DND-41 (cell line): Measurements from ENCODE around the gene CMYA5.

ENCODE experiments used
- ATAC-seq: fragments of 200-7000 bp; cut with Tn5 transposase; 3 replicates; pipeline ENCODE4 v1.9.1; 2021; ENCODE audit warnings: low read depth; ENCODE audit not compliant: insufficient read depth
- DNase-seq: peaks from one replicate; pipeline ENCODE4 v3.0.0-alpha.2; 2020
- H2AFZ ChIP-seq: 2 replicates; pipeline ENCODE4 v1.6.0; 2012; ENCODE audit warnings: low read depth, low read length
- H3K27ac ChIP-seq: 2 replicates; pipeline ENCODE4 v1.5.1; 2012; ENCODE audit warnings: low read length, inconsistent platforms
- H3K27me3 ChIP-seq: fragments of 200-600 bp; sonication (generic); 2 replicates; pipeline ENCODE4 v1.6.0; 2012; ENCODE audit warnings: low read length, mild to moderate bottlenecking, inconsistent platforms; ENCODE audit not compliant: insufficient read depth, poor library complexity
- H3K36me3 ChIP-seq: 2 replicates; pipeline ENCODE4 v1.5.1; 2012; ENCODE audit warnings: low read length, inconsistent platforms; ENCODE audit not compliant: insufficient read depth
- H3K4me1 ChIP-seq: 2 replicates; pipeline ENCODE4 v1.5.1; 2012; ENCODE audit warnings: mild to moderate bottlenecking, low read length; ENCODE audit not compliant: insufficient read depth
- H3K4me2 ChIP-seq: 2 replicates; pipeline ENCODE4 v1.6.0; 2012; ENCODE audit warnings: mild to moderate bottlenecking, moderate library complexity, low read length, inconsistent platforms; ENCODE audit not compliant: insufficient read depth
- H3K4me3 ChIP-seq, 2 experiments: fragments of 200-600 bp in 1 of 2; shearing (Covaris generic) in 1 of 2; 2 replicates each; pipeline ENCODE4 v1.5.1; 2012 to 2016; ENCODE audit warnings: inconsistent platforms in 2 of 2, low read length in 2 of 2, mild to moderate bottlenecking in 2 of 2, low read depth in 1 of 2, moderate library complexity in 1 of 2
- H3K79me2 ChIP-seq: 2 replicates; pipeline ENCODE4 v1.6.0; 2012; ENCODE audit warnings: low read length, inconsistent platforms; ENCODE audit not compliant: insufficient read depth
- H3K9ac ChIP-seq: 2 replicates; pipeline ENCODE4 v1.6.0; 2012; ENCODE audit warnings: low read depth, mild to moderate bottlenecking, inconsistent platforms, low read length, moderate library complexity
- H3K9me3 ChIP-seq: 2 replicates; pipeline ENCODE4 v1.5.1; 2012; ENCODE audit warnings: low read length, moderate library complexity, mild to moderate bottlenecking, inconsistent platforms; ENCODE audit not compliant: insufficient read depth, severe bottlenecking
- H4K20me1 ChIP-seq: 2 replicates; pipeline ENCODE4 v1.6.0; 2012; ENCODE audit warnings: low read length; ENCODE audit not compliant: insufficient read depth
- EZH2 ChIP-seq: IDR thresholded peaks from 3 replicates; pipeline ENCODE4 v1.6.1; 2012; ENCODE audit warnings: borderline replicate concordance, low read depth, mild to moderate bottlenecking, moderate library complexity, low read length, inconsistent platforms; ENCODE audit not compliant: severe bottlenecking
- TF ChIP-seq, protein P1 (sequence below): IDR thresholded peaks from 2 replicates; pipeline ENCODE4 v1.5.1; 2012; ENCODE audit warnings: borderline replicate concordance, low read length, moderate library complexity, mild to moderate bottlenecking; ENCODE audit not compliant: poor library complexity, severe bottlenecking; ENCODE audit errors: extremely low read depth

The CMYA5 gene

DNA sequence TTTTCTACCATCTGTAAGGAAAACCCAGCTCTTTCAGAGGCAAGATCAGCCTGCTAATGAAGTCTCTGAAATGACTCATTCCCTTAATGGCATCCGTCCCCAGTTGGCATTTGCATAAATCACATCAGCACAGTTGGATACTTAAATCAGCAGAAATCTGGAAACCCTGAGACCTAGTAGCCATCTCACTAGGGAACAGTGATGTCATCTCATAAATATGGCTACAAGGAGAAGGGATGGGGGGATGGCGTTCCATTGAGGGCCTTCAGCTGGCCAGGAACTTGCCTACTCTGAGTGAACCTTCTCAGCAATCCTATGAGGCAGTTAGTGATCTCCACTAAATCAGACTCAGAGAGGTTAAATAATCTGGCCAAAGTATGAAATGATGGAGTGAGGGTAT, 81.8 kb downstream of the CMYA5 start:
- ATAC-seq, result no peak
- H3K27ac ChIP-seq, result no peak overlapping the region
- TF ChIP-seq EZH2, result no peak
- TF ChIP-seq, protein P1, sequence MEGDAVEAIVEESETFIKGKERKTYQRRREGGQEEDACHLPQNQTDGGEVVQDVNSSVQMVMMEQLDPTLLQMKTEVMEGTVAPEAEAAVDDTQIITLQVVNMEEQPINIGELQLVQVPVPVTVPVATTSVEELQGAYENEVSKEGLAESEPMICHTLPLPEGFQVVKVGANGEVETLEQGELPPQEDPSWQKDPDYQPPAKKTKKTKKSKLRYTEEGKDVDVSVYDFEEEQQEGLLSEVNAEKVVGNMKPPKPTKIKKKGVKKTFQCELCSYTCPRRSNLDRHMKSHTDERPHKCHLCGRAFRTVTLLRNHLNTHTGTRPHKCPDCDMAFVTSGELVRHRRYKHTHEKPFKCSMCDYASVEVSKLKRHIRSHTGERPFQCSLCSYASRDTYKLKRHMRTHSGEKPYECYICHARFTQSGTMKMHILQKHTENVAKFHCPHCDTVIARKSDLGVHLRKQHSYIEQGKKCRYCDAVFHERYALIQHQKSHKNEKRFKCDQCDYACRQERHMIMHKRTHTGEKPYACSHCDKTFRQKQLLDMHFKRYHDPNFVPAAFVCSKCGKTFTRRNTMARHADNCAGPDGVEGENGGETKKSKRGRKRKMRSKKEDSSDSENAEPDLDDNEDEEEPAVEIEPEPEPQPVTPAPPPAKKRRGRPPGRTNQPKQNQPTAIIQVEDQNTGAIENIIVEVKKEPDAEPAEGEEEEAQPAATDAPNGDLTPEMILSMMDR, result no peak
- no peaks in the 10 kb centered on the region for H3K4me1 ChIP-seq
- no peaks in the 10 kb centered on the region for H4K20me1 ChIP-seq
- DNase-seq, result no peak
- H3K36me3 ChIP-seq, result no peaks in the 10 kb centered on the region
- H3K9me3 ChIP-seq, result no peaks in the 10 kb centered on the region
- no peak overlapping the region for H3K9ac ChIP-seq
- no peaks in the 10 kb centered on the region for H3K27me3 ChIP-seq
- H3K79me2 ChIP-seq, result no peaks in the 10 kb centered on the region
- H3K4me2 ChIP-seq, result no peak overlapping the region
- H3K4me3 ChIP-seq, result no peak overlapping the region
- no peak overlapping the region for H2AFZ ChIP-seq

DNA sequence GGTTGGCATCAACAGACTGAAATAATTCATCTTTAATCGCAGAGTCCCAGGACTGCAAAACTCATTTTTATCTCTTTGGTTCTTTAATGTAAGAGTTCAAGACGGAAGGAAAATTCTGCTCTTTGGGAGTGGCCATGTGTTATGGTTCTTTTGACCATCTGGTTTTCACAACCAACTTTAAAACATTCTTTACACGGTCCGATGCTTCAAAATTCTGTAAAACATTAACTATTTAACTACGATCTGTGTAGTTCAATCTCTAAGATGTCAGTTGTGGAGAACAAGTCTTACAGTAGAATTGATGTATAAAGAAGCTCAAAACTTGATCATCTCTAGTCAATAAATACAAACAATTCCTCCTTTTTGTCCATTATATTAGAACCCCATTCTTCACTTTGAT, 83.0 kb downstream of the CMYA5 start:
- TF ChIP-seq EZH2, result no peak
- TF ChIP-seq, protein P1, result no peak
- no peak for DNase-seq
- H4K20me1 ChIP-seq, result no peaks in the 10 kb centered on the region

DNA sequence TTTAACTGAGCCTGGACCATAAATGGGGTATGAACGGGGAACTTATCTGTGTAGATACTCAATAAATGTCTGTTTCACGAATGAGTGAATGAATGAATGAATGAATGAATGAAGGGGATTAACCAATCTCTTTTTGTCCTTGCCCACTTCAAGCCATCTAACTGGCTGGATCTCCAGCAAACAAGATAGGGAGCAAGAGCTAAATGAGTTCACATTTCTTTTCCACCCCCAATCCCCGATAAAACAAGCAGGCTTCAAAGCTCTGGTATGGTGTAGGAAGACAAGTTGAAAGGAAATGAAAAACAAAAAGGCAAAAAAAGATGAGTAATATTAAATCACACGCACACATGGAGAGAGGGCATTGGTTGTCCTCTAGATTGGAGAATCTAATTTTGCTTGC, 84.0 kb downstream of the CMYA5 start:
- Histone ChIP-seq H3K9ac (no peak overlapping the region), H3K4me1 (no peaks in the 10 kb centered on the region), H3K9me3 (no peaks in the 10 kb centered on the region), H3K4me3 (no peak overlapping the region), H4K20me1 (no peaks in the 10 kb centered on the region), H3K36me3 (no peaks in the 10 kb centered on the region), H3K79me2 (no peaks in the 10 kb centered on the region), H3K27ac (no peak overlapping the region), H3K27me3 (no peaks in the 10 kb centered on the region), H3K4me2 (no peak overlapping the region), H2AFZ (no peak overlapping the region)
- no peak for ATAC-seq
- TF ChIP-seq, protein P1, result no peak
- TF ChIP-seq EZH2, result no peak
- DNase-seq, result no peak

More for the DNA sequence above, 83.0 kb downstream of the CMYA5 start:
- ATAC-seq, result no peak
- Histone ChIP-seq H3K79me2 (no peaks in the 10 kb centered on the region), H3K9ac (no peak overlapping the region), H3K27me3 (no peaks in the 10 kb centered on the region), H2AFZ (no peak overlapping the region), H3K4me1 (no peaks in the 10 kb centered on the region), H3K9me3 (no peaks in the 10 kb centered on the region), H3K27ac (no peak overlapping the region), H3K4me2 (no peak overlapping the region), H3K36me3 (no peaks in the 10 kb centered on the region), H3K4me3 (no peak overlapping the region)

DNA sequence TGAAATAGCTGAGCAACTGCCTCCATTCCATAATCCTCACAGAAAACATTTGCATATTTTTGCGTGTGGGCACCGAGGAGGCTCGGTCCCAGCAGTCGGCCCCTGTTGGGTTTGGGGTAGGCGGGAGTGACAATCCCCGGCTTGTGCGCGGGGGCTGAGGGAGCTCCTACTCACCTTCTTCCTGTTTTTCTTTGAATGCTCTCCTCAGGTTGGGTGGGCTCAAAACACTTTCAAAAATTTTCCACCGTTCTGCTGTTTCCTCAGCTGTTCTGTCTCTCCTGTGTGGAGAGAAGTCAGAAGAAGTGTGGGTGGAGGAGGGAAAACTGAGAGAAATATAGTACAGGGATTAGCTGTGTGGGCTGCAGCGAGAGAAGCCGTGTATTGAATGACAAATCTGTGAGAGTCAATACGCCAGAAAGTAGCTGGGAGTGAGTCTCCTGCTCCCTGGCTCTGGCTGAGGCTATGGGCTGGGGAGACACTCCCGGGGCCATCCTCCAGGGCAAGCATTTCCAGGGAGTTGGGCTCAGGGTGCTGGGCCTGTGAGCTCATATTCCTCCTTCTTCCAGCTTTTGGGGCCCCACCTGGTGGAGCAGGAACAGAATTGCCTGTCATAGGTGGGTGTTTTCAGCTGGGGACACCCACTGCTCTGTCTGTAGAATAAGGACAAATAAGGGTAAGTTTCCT, 84.7 kb downstream of the CMYA5 start:
- H3K4me1 ChIP-seq, result no peaks in the 10 kb centered on the region
- no peaks in the 10 kb centered on the region for H3K27me3 ChIP-seq
- no peaks in the 10 kb centered on the region for H3K79me2 ChIP-seq
- no peak overlapping the region for H2AFZ ChIP-seq
- no peaks in the 10 kb centered on the region for H3K36me3 ChIP-seq
- DNase-seq, result peak; percentile 29
- no peaks in the 10 kb centered on the region for H3K9me3 ChIP-seq
- TF ChIP-seq EZH2, result no peak
- TF ChIP-seq, protein P1, result peak; percentile 44
- no peaks in the 10 kb centered on the region for H4K20me1 ChIP-seq
- H3K27ac ChIP-seq, result no peak overlapping the region
- H3K4me3 ChIP-seq, result no peak overlapping the region
- no peak overlapping the region for H3K9ac ChIP-seq
- no peak overlapping the region for H3K4me2 ChIP-seq
- ATAC-seq, result peak; percentile 62
